Measurements from ENCODE around the gene CLK4.
A peak's percentile ranks its signal among the peaks of the same experiment; 100 is the strongest.

CLK4 gene

GRCh38 chr5:178626484-178627258 is at the start of gene CLK4:
CLK4 (minus strand) TSS chr5:178627050; CDS start chr5:178623416, 3,634 bp downstream.
- H2AFZ ChIP-seq (ENCODE audit: low read depth, low read length) = peak within 1 kb of the TSS; percentile 88
- peaks cover 16% of the 10 kb centered on the region for H3K36me3 ChIP-seq (ENCODE audit: insufficient read depth, low read length)
- no peaks in the 10 kb centered on the region for H3K9me3 ChIP-seq (ENCODE audit: low read length)
- no peaks in the 10 kb centered on the region for H3K27me3 ChIP-seq (ENCODE audit: insufficient read depth, low read length)
- H3K4me1 ChIP-seq (ENCODE audit: insufficient read depth, low read length) = peaks cover 17% of the 10 kb centered on the region
- H3K4me3 ChIP-seq (ENCODE audit: low read length) = peak within 1 kb of the TSS; percentile 77

GRCh38 chr5:178675922-178676321 is 49.1 kb upstream of the CLK4 start:
- Histone ChIP-seq H2AFZ (ENCODE audit: low read depth, low read length) (no peak overlapping the region), H3K27me3 (ENCODE audit: insufficient read depth, low read length) (no peaks in the 10 kb centered on the region), H3K4me3 (ENCODE audit: low read length) (no peak overlapping the region), H3K36me3 (ENCODE audit: insufficient read depth, low read length) (no peaks in the 10 kb centered on the region), H3K4me1 (ENCODE audit: insufficient read depth, low read length) (peaks cover 8% of the 10 kb centered on the region), H3K9me3 (ENCODE audit: low read length) (no peaks in the 10 kb centered on the region)

- H3K9me3 ChIP-seq (ENCODE audit: low read length) = no peaks in the 10 kb centered on the region
- H3K36me3 ChIP-seq (ENCODE audit: insufficient read depth, low read length) = no peaks in the 10 kb centered on the region
- H3K27me3 ChIP-seq (ENCODE audit: insufficient read depth, low read length) = no peaks in the 10 kb centered on the region
- H2AFZ ChIP-seq (ENCODE audit: low read depth, low read length) = no peak overlapping the region
- peaks cover 8% of the 10 kb centered on the region for H3K4me1 ChIP-seq (ENCODE audit: insufficient read depth, low read length)
- H3K4me3 ChIP-seq (ENCODE audit: low read length) = no peak overlapping the region
Observed at GRCh38 chr5:178674334-178674733, 47.5 kb upstream of the CLK4 start.

GRCh38 chr5:178673801-178674295 is 47.0 kb upstream of the CLK4 start:
- no peaks in the 10 kb centered on the region for H3K27me3 ChIP-seq (ENCODE audit: insufficient read depth, low read length)
- H2AFZ ChIP-seq (ENCODE audit: low read depth, low read length) = no peak overlapping the region
- no peaks in the 10 kb centered on the region for H3K9me3 ChIP-seq (ENCODE audit: low read length)
- no peak overlapping the region for H3K4me3 ChIP-seq (ENCODE audit: low read length)
- peaks cover 8% of the 10 kb centered on the region for H3K4me1 ChIP-seq (ENCODE audit: insufficient read depth, low read length)
- H3K36me3 ChIP-seq (ENCODE audit: insufficient read depth, low read length) = no peaks in the 10 kb centered on the region

GRCh38 chr5:178672630-178673029 is 45.8 kb upstream of the CLK4 start:
- Histone ChIP-seq H3K4me3 (ENCODE audit: low read length) (no peak overlapping the region), H3K36me3 (ENCODE audit: insufficient read depth, low read length) (no peaks in the 10 kb centered on the region), H3K9me3 (ENCODE audit: low read length) (no peaks in the 10 kb centered on the region), H2AFZ (ENCODE audit: low read depth, low read length) (no peak overlapping the region), H3K4me1 (ENCODE audit: insufficient read depth, low read length) (peaks cover 8% of the 10 kb centered on the region), H3K27me3 (ENCODE audit: insufficient read depth, low read length) (no peaks in the 10 kb centered on the region)

- Histone ChIP-seq H3K9me3 (ENCODE audit: low read length) (no peaks in the 10 kb centered on the region), H3K4me3 (ENCODE audit: low read length) (no peak overlapping the region), H2AFZ (ENCODE audit: low read depth, low read length) (peak overlapping the region; percentile 44), H3K36me3 (ENCODE audit: insufficient read depth, low read length) (no peaks in the 10 kb centered on the region), H3K4me1 (ENCODE audit: insufficient read depth, low read length) (peaks cover 8% of the 10 kb centered on the region), H3K27me3 (ENCODE audit: insufficient read depth, low read length) (no peaks in the 10 kb centered on the region)
Observed at GRCh38 chr5:178671602-178672144, 44.8 kb upstream of the CLK4 start.

GRCh38 chr5:178670351-178670885 is 43.6 kb upstream of the CLK4 start:
- Histone ChIP-seq H3K36me3 (ENCODE audit: insufficient read depth, low read length) (no peaks in the 10 kb centered on the region), H3K9me3 (ENCODE audit: low read length) (no peaks in the 10 kb centered on the region), H2AFZ (ENCODE audit: low read depth, low read length) (no peak overlapping the region), H3K27me3 (ENCODE audit: insufficient read depth, low read length) (no peaks in the 10 kb centered on the region), H3K4me1 (ENCODE audit: insufficient read depth, low read length) (peaks cover 3% of the 10 kb centered on the region), H3K4me3 (ENCODE audit: low read length) (no peak overlapping the region)

- H3K27me3 ChIP-seq (ENCODE audit: insufficient read depth, low read length) = no peaks in the 10 kb centered on the region
- peaks cover 3% of the 10 kb centered on the region for H3K4me1 ChIP-seq (ENCODE audit: insufficient read depth, low read length)
- H3K4me3 ChIP-seq (ENCODE audit: low read length) = no peak overlapping the region
- H3K36me3 ChIP-seq (ENCODE audit: insufficient read depth, low read length) = no peaks in the 10 kb centered on the region
- no peaks in the 10 kb centered on the region for H3K9me3 ChIP-seq (ENCODE audit: low read length)
- H2AFZ ChIP-seq (ENCODE audit: low read depth, low read length) = no peak overlapping the region
Observed at GRCh38 chr5:178668579-178668978, 41.7 kb upstream of the CLK4 start.

- no peak overlapping the region for H2AFZ ChIP-seq (ENCODE audit: low read depth, low read length)
- no peak overlapping the region for H3K4me3 ChIP-seq (ENCODE audit: low read length)
- H3K36me3 ChIP-seq (ENCODE audit: insufficient read depth, low read length) = no peaks in the 10 kb centered on the region
- H3K27me3 ChIP-seq (ENCODE audit: insufficient read depth, low read length) = no peaks in the 10 kb centered on the region
- H3K9me3 ChIP-seq (ENCODE audit: low read length) = no peaks in the 10 kb centered on the region
- peaks cover 3% of the 10 kb centered on the region for H3K4me1 ChIP-seq (ENCODE audit: insufficient read depth, low read length)
Observed at GRCh38 chr5:178667688-178668087, 40.8 kb upstream of the CLK4 start.

- no peaks in the 10 kb centered on the region for H3K9me3 ChIP-seq (ENCODE audit: low read length)
- no peaks in the 10 kb centered on the region for H3K36me3 ChIP-seq (ENCODE audit: insufficient read depth, low read length)
- peaks cover 3% of the 10 kb centered on the region for H3K4me1 ChIP-seq (ENCODE audit: insufficient read depth, low read length)
- no peaks in the 10 kb centered on the region for H3K27me3 ChIP-seq (ENCODE audit: insufficient read depth, low read length)
- H3K4me3 ChIP-seq (ENCODE audit: low read length) = no peak overlapping the region
- H2AFZ ChIP-seq (ENCODE audit: low read depth, low read length) = no peak overlapping the region
Observed at GRCh38 chr5:178667101-178667500, 40.3 kb upstream of the CLK4 start.

GRCh38 chr5:178664141-178664540 is 37.3 kb upstream of the CLK4 start:
- Histone ChIP-seq H3K36me3 (ENCODE audit: insufficient read depth, low read length) (no peaks in the 10 kb centered on the region), H3K4me1 (ENCODE audit: insufficient read depth, low read length) (no peaks in the 10 kb centered on the region), H3K9me3 (ENCODE audit: low read length) (peaks cover 2% of the 10 kb centered on the region), H2AFZ (ENCODE audit: low read depth, low read length) (no peak overlapping the region), H3K4me3 (ENCODE audit: low read length) (no peak overlapping the region), H3K27me3 (ENCODE audit: insufficient read depth, low read length) (no peaks in the 10 kb centered on the region)

- Histone ChIP-seq H2AFZ (ENCODE audit: low read depth, low read length) (no peak overlapping the region), H3K36me3 (ENCODE audit: insufficient read depth, low read length) (no peaks in the 10 kb centered on the region), H3K27me3 (ENCODE audit: insufficient read depth, low read length) (no peaks in the 10 kb centered on the region), H3K4me3 (ENCODE audit: low read length) (no peak overlapping the region), H3K4me1 (ENCODE audit: insufficient read depth, low read length) (no peaks in the 10 kb centered on the region), H3K9me3 (ENCODE audit: low read length) (peaks cover 2% of the 10 kb centered on the region)
Observed at GRCh38 chr5:178662541-178662860, 35.7 kb upstream of the CLK4 start.

- no peak overlapping the region for H2AFZ ChIP-seq (ENCODE audit: low read depth, low read length)
- H3K4me1 ChIP-seq (ENCODE audit: insufficient read depth, low read length) = no peaks in the 10 kb centered on the region
- no peaks in the 10 kb centered on the region for H3K27me3 ChIP-seq (ENCODE audit: insufficient read depth, low read length)
- peaks cover 2% of the 10 kb centered on the region for H3K9me3 ChIP-seq (ENCODE audit: low read length)
- H3K4me3 ChIP-seq (ENCODE audit: low read length) = no peak overlapping the region
- H3K36me3 ChIP-seq (ENCODE audit: insufficient read depth, low read length) = no peaks in the 10 kb centered on the region
Observed at GRCh38 chr5:178661836-178662540, 35.1 kb upstream of the CLK4 start.

All from neuron (in vitro differentiated cells).